Islet precursor cell (in vitro differentiated cells): ENCODE results near the gene KLK8.
"Not testable (repeated sequence)": the region's sequence is repeated elsewhere in the genome, so short reads cannot be mapped to it uniquely, and the experiment has no call there.

ENCODE experiments used
- DNase-seq: peaks from one replicate; pipeline ENCODE4 v3.0.0-alpha.2; 2018

Gene KLK8

DNA sequence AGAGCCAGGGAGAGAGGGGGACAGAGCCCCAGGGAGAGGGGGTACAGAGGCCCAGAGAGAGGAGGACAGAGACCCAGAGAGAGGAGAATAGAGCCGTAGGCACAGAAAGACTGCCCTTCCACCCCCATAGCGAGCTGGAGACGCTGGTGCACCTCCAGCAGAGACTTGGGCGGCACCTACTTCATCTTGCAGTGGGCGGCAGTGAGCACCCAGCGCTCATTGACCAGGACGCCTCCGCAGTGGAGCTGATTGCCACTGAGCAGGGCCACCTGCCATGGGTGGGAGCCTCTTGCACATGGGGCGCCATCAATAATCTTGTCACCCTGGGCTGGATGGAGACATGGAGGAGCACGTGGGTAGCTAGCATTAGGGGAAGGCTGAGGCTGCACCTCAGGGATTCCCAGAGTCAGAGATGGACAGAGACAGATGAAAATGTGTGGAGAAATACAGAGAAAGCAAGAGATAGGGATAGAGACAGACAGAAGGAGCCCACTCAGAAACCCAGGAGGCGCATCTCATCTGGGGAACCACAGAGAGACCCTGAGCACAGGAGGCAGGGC is 19.7 kb downstream of the KLK8 start:
- DNase-seq, result no peak

GRCh38 chr19:50980208-50980607 is 21.2 kb downstream of the KLK8 start:
- DNase-seq, result no peak

- DNase-seq, result no peak
Observed at GRCh38 chr19:50979758-50980157, 21.6 kb downstream of the KLK8 start.

DNA sequence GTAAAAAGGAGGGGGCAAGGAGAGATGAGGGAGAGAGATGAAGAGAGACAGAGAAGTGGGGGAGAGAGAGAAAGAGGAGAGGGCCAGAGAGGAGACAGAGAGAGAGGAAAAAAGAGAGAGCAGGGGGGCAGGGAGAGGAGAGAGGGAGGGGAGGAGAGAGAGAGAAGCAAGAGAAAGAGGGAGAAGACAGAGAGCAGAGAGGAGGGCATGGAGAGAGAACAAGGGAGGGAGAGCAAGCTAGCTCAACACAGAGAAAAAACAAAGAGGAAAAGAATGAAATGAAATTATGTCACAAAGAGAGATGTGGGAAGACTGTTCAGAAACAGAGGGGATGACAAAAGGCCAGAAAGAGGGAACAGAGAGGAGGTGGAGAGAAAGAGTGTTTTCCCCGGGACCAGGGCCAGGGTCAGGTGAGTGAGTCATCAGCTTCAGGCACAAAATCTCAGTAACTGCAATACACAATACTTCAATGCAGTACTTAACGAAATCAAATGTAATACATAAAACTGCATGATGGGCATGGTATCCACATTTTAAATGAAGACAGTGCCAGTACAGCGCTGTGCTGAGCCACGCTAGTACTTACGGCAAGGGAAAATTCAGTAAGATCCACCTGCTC is 22.5 kb downstream of the KLK8 start:
- no peak for DNase-seq

DNA sequence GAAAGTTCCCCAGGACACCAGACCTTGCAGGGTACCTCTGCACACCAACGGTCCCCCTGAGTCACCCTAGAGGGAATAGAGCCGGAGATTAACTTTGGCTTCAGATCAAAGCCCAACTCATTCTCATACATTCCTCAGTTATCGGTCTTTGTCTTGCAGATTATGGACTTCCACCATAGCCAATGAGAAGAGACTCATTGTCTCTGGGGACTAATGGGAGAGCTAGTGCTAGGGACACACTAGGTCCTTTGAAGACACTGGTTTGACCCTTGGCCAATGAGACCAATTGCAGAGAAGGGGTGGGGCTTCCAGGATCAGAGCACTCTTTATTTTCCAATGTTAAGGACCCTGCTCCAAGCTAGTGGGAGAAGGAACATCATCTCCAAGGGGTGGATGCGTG is 23.8 kb downstream of the KLK8 start:
- no peak for DNase-seq

DNA sequence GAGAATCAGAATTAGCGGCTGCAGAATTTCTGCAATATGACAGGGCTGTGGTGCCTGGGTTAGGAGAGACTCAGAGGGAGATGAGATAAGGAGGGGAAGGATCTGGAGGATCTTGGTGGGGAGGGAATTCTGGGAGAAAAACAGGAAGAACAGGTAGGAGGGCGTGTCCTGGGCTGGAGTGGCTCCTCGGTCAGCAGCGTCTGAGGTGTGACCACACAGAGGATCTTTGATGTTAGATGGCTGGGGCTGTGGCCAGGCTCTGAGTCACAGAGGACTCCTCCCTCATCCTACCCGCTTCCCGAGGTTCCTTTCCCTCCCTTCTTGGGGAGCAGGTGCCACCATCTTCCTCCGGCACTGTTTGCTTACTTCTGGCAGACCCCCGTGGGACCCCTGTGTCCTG is 25.6 kb downstream of the KLK8 start:
- DNase-seq, result peak; percentile 96

DNA sequence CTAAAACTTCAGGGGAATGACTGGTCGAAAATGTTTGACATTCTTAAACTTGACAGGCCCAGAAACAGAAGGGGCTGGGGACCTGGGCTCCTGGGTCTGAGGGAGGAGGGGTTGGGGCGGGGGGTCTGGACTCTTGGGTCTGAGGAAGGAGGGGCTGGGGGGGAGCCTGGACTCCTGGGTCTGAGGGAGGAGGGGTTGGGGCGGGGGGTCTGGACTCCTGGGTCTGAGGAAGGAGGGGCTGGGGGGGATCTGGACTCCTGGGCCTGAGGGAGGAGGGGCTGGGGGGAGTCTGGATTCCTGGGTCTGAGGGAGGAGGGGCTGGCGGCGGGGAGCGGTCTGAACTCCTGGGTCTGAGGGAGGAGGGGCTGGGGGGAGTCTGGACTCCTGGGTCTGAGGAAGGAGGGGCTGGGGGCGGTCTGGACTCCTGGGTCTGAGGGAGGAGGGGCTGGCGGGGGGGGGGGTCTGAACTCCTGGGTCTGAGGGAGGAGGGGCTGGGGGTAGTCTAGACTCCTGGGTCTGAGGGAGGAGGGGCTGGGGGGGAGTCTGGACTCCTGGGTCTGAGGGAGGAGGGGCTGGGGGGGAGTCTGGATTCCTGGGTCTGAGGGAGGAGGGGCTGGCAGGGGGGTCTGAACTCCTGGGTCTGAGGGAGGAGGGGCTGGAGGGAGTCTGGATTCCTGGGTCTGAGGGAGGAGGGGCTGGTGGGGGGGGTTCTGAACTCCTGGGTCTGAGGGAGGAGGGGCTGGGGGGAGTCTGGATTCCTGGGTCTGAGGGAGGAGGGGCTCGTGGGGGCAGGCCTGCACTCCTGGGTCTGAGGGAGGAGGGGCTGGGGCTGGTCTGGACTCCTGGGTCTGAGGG is 26.5 kb downstream of the KLK8 start:
- DNase-seq, result peak; percentile 78

DNA sequence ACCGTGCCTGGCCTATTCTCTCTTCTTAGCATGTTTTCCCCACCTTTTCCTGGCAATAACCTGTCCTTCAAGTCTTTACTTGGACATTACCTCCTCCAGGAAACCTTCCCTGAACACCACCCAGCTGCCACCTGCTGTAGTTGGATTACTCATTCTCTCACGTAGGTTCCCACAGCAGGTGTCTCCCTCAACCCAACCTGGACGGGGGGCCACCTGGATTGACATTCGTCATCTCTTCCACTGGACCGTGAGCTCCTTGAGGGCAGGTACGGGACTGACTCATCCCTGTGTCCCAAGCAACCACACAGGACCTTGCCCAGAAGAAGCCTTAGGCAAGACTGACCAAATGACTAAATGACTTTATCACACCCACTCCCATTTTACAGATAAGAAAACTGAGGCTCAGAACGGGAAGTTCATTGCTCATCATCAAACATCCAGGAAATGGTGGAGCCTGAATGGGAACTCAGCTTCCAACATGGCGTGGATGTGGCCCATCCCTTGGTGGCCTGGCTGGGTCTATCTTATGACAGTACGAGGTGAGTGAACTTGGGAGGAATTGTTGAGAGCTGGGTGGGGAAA is 28.5 kb downstream of the KLK8 start:
- no peak for DNase-seq

- not testable (repeated sequence) for DNase-seq
Observed at GRCh38 chr19:50969810-50970209, 31.6 kb downstream of the KLK8 start.

DNA sequence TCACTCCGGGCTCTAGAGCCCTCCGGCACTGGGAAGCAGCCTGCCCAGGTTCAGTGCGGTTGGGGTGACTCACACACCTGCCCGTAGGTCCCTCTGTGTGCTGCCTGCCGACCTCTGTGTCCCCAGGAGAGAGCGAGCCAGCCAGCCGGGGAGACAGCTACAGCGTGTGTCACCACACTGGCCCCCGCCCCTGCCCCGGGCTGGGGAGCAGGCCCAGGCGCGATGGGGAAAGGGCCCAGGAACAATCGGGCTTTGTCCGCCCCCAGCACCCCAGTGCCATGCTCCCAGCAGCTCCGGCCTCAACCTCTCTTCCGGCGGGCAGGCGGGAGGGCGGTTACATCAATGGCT is 32.0 kb downstream of the KLK8 start, which contains the start of gene KLK6:
Gene KLK6, minus strand, starts transcription at position 179 of the 348 bp plus-strand sequence. CDS start 1,487 bp downstream, outside the sequence.
- DNase-seq, result peak; percentile 92

DNA sequence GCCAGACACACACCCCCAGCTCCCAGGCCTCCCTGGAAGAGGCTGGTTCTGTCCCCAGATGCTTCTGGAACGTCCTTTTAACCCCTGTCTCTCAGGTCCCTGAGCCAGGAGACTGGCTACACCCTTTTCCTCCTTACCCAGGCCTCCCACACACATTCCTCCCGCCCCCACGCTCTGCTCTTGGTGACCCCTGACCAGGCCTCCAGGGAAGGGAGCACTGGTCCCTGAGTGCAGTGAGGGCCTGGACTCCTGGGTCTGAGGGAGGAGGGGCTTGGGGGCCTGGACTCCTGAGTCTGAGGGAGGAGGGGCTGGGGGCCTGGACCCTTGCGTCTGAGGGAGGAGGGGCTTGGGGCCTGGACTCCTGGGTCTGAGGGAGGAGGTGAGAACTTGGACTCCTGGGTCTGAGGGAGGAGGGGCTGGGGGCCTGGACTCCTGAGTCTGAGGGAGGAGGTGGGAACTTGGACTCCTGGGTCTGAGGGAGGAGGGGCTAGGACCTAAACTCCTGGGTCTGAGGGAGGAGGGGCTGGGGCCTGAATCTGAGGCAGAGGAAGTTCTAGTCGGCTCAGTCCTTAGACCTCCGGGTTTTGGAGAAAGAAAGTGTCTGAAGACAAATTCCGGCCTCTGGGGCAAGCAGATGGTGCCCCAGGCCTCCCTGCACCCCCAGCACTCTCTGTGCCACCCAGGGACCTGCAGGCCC is 32.5 kb downstream of the KLK8 start:
- DNase-seq, result peak; percentile 88

GRCh38 chr19:50967929-50968715 is 33.3 kb downstream of the KLK8 start:
- no peak for DNase-seq

- DNase-seq, result no peak
Observed at GRCh38 chr19:50964266-50964665, 37.1 kb downstream of the KLK8 start.

- DNase-seq, result no peak
Observed at GRCh38 chr19:50963381-50963780, 38.0 kb downstream of the KLK8 start.

DNA sequence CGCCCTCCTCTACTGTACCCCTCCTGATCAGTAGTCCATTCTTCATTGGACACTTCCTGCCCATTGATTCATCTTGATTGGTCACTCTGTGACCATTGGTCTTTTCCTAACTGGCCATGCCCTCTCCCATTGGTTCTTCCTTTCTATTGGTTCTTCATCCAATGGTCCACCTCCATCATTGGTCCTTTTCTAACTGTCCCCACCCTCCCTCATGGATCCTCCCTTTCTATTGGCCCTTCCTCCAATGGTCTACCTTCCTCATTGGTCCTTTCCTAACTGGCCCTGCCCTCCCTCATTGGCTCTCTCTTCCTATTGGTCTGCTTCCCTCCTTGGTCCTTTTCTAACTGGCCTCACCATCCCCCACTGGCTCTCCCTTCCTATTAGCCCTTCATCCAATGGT is 39.2 kb downstream of the KLK8 start:
- DNase-seq, result no peak

DNA sequence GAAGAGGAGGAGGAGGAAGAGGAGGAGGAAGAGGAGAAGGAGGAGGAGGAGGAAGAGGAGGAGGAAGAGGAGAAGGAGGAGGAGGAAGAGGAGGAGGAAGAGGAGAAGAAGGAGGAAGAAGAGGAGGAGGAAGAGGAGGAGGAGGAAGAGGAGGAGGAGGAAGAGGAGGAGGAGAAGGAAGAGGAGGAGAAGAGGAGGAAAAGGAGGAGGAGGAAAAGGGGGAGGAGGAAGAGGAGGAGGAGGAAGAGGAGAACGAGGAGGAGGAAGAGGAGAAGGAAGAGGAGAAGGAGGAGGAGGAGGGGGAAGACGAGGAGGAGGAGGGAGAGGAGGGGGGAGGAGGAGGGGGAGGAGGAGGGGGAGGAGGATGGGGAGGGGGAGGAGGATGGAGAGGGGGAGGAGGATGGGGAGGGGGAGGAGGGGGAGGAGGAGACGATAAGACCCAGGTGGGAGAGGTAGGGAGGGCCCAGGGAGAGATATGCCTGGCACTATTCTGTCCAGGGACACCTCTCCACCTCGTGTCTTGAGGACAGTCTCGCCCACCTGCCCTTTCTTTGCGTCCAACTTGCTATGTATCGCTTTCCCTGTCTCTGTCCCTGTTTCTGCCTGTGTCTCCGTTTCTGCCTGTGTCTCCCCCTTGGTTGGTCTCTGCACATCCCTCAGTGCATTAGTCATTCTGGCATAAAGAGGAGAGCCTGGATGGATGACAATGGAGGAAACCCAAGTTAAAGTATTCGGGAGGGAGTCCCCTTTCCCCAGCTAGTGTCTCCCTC is 41.5 kb downstream of the KLK8 start:
- no peak for DNase-seq

- DNase-seq, result no peak
Observed at GRCh38 chr19:50957587-50957986, 43.8 kb downstream of the KLK8 start.

- peak; percentile 71 for DNase-seq
Observed at GRCh38 chr19:50952910-50953309, 48.5 kb downstream of the KLK8 start, which contains the start of gene KLK5. Gene KLK5 (minus strand): TSS chr19:50953038. CDS start chr19:50952657, 381 bp downstream.

GRCh38 chr19:50949861-50950260 is 51.5 kb downstream of the KLK8 start:
- DNase-seq, result no peak

- no peak for DNase-seq
Observed at GRCh38 chr19:50947123-50947522, 54.3 kb downstream of the KLK8 start.
